ENCODE results near the gene ANXA4.

DNA sequence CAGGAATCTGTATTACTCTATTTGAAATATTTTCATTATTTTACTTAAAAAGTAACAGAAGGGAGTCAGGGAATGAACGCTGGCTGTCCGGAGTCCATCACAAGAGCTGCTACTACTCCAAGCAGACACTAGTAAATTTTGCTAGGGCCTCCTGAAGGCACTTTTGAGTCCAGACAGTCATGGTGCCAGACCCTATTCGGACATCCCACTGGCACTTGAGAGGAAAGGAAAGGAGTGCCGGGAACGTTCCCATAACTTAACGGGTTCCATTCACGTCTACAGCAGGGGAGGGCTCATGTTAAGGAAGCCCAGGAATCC is 87.0 kb downstream of the ANXA4 start:
- TF ChIP-seq, protein P1, sequence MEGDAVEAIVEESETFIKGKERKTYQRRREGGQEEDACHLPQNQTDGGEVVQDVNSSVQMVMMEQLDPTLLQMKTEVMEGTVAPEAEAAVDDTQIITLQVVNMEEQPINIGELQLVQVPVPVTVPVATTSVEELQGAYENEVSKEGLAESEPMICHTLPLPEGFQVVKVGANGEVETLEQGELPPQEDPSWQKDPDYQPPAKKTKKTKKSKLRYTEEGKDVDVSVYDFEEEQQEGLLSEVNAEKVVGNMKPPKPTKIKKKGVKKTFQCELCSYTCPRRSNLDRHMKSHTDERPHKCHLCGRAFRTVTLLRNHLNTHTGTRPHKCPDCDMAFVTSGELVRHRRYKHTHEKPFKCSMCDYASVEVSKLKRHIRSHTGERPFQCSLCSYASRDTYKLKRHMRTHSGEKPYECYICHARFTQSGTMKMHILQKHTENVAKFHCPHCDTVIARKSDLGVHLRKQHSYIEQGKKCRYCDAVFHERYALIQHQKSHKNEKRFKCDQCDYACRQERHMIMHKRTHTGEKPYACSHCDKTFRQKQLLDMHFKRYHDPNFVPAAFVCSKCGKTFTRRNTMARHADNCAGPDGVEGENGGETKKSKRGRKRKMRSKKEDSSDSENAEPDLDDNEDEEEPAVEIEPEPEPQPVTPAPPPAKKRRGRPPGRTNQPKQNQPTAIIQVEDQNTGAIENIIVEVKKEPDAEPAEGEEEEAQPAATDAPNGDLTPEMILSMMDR (IDR thresholded peaks at IDR 0.05), result no peak
- TF ChIP-seq POLR2A (IDR thresholded peaks at IDR 0.05), result no peak
